Right renal pelvis (tissue), 4 donors: ENCODE data around the gene PARL. TPM values are rescaled to one million over a fixed set of nuclear protein-coding genes. Genes with fewer than 3 reads are reported as not detected.

Experiments used
- DNase-seq, 4 donors: peaks; one replicate each; pipeline ENCODE4 v3.0.0-alpha.2; 2013; ENCODE audit warnings: low read depth in 4 of 4, low spot score in 3 of 4, missing footprints in 1 of 4
- polyA plus RNA-seq, 4 donors: library from polyadenylated mRNA; unstranded; fragments of 120-200 nt; gene quantifications; one replicate each; pipeline ENCODE4 v1.2.1, GENCODE V29; 2013; ENCODE audit not compliant: insufficient read length in 4 of 4

PARL gene
- polyA plus RNA-seq, 4 donors = 55.1 to 63.9 (median 58.4) TPM

- no peak for DNase-seq
Measured at GRCh38 chr3:183818706-183819624, 65.7 kb downstream of the PARL start.

GRCh38 chr3:183818041-183818620 is 66.5 kb downstream of the PARL start:
- DNase-seq = no peak

GRCh38 chr3:183817639-183818038 is 67.0 kb downstream of the PARL start:
- no peak for DNase-seq

DNA sequence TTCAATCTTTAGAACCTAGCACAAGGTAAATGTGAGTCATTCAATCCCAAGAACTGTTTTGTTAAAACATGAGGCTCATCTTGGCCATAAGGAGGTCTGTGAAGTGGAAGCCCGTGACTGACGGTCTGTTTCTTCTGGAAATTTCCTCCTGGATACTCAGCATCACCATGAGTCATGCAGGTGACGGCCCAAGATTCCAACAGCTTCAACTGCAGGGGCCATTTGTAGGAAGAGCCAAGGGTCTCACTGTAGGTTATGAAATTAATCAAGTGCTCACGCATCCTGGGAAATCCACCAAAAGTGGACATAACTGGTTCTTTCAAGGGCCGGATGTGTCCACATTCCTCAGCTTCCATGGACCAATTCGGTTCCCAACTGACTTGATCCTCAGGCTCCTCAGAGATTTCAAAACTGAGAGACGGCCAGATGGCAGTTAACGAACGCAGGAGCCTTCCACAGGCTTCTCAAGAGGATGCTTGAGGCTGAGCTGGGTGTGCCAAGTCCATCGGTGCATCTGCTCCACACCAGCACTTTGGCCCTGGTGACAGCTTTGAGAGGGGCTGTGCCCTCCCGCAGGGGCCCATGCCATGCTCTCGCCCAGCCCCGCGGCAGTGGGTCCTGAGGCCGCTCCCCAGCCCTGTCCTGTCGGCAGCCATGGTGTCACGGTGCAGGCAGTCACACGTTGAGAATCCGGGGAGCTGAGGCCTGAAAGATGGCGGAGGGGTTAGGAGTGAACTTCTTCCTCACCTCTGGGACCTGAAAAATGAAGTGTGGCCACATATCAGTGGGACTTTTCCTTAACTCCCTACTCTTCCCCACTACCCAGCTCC is 67.8 kb downstream of the PARL start:
- no peak for DNase-seq

GRCh38 chr3:183815951-183816475 is 68.7 kb downstream of the PARL start:
- DNase-seq = no peak

DNA sequence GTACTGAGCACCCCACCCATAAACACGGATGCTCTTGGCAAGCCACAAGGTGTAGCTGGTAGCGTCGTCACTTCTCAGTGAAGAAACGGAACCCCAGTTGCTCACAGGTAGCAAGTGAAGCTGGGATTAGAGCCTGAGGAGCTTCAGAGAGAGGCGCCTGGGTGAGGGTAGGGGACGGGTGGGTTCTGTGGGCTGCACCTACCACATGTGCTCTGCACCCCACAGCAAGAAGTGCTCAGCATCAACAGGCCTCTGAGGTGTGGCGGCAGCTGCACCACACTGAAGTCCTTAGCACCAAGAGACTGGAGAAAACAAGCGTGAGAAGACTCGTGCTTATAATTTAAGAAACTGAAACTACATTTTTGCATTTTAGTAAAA is 69.1 kb downstream of the PARL start:
- no peak for DNase-seq

DNA sequence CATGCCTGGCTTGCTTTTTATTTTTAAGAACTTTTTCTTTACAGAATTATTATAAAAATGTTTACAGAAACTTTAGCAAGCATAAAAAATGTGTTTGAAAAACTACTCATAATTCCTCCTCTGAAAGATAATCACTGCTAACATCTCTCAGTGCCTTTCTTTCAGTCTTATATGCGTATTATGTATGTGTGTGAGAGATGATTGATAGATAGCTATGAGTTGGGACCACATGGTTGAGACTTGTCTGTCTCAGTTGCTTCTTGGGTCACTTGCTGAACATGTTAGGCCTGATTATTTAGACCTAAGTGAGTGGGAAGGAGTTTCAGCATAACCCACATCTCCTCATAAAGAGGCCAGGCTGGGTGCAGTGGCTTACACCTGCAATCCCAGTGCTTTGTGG is 70.4 kb downstream of the PARL start:
- DNase-seq = no peak

GRCh38 chr3:183812761-183813445 is 71.8 kb downstream of the PARL start:
- no peak for DNase-seq

- no peak for DNase-seq
Measured at GRCh38 chr3:183811638-183812037, 73.0 kb downstream of the PARL start.

DNA sequence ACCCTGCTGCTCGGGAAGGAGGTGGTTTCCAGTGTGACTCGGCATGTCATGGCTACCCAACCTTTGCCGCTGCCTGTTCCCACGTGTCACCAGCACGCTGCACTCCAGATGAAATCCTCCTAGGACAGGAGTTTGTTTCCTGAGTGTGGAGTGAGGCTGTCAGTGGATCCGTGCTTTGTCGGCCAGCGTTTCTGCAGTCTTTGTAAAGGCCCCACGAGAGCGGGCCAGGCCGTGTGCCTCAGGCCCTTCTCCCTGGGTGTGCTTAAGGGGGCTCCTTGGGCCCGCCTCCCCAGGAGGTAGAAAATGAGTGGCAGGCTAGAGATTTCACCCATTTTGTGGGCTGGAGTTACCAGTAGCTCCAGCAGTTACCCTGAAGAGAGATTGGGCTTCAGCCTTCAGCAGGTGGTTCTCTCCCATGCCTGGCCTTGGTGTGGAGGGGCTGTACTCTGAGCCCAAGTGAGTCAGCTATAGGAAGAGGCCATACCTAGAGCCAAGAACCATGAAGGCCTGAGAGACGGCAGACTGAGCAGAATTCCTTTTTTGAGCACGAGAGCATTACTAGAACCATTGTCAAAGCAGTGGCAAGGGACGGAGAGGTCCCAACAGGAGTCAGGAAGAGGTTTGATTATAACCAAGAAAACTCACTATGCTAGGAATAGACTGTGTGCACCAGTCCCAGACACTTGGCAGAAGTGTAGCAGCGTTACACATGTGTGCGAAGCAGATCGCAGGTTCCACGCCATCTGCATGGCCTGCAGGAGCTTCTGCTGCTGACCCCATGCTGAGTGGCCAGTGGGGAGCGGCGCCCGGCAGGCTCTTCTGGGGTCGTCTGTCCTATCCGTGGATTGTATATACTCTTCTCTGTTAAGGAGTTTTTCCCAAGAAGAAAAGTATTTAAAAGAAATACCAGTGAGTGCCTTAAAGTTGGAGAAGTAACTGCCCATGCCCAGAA is 73.8 kb downstream of the PARL start:
- no peak for DNase-seq

GRCh38 chr3:183809270-183809669 is 75.4 kb downstream of the PARL start:
- no peak for DNase-seq

- DNase-seq = no peak
Measured at GRCh38 chr3:183808355-183808754, 76.3 kb downstream of the PARL start.

DNA sequence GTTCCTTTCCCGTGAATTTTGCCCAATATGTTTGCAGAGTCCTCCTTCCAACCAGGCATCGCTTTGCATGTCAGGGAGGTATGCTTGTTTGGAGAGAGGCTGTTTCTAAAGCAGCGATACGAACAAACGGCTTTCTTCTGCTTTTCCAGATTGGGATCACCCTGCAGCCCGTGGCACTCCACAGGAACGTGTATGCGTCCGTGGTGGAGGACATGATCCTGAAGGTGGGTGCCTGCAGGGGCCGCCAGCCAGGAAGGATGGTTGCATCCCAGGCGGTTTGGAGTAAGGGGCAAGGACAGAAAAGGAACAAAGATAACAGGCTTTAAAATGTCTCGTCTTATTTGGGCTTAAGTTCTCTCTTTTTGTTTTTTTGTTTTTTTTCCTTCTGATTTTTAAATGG is 76.8 kb downstream of the PARL start:
- no peak for DNase-seq

DNA sequence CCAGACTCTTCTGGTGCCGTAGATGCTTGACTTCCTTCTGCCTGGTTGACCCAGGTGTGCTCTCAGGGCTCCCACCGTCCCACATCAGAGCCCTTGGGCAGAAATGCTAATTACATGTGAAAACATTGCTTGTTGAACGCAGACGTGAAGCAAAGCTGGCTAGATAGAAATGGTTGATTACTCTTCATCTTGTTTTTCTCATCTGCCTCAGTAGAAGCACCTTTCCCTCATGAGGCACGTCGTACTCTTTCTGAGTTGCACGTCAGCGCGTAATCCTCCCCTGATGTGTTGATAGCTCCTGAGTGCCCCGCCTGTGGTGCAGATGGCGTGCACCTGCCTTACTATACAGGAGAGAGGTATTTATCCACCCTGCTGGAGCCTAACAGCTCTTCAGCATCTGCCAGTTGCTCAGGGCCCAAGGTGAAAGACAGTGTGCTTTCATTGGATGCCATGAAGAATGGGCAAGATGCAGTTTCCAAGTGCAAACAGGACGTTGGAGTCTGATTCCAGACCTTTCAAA is 77.4 kb downstream of the PARL start:
- no peak for DNase-seq

DNA sequence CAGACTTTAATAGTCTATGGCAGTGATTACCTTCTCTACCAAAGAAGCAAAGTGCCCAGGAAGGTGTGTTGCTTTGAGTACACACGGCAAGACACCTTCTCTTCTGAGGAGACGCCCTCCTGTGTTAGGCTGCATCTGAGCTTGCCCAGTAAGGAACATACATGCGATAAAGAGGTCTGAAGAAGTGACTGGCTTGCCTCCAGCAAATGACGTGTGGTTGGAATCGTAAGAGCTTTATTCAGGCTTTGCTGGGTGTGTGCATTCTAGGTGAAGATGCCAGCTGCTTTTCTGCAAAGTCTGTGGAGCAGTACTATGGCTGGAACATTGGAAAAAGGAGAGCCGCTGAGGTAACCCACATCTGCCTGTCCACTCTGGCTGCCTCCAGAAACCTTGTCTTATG is 81.7 kb downstream of the PARL start:
- DNase-seq = no peak

GRCh38 chr3:183801601-183802000 is 83.1 kb downstream of the PARL start:
- no peak for DNase-seq

DNA sequence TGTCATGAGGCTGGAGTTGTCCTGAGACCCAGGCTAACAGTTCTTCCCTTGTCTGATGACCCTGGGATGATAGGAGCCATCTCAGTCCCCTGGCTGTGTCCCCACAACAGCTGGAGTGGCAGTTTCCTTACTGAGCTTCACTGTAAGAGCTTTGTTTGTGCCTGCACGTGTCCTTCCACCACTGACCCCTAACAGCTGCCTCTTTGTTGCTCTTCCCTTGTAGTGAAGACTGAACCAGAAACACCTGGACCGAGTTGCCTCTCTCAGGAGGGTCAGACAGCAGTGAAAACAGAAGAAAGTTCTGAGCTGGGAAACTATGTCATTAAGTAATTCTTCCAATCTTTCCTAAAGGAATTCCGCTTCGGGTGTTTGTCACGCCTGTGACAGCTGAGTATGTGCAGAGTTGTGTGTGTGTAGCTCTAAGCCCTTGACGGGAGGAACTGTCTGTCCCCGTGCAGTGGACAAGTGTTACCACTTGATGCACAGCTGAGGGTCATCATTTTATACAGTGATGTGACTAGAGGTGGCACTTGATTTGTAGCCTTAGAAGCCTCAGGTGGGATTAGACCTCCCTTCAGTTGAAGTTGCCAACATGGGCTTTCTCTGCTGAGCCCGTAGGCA is 84.3 kb downstream of the PARL start:
- no peak for DNase-seq

DNA sequence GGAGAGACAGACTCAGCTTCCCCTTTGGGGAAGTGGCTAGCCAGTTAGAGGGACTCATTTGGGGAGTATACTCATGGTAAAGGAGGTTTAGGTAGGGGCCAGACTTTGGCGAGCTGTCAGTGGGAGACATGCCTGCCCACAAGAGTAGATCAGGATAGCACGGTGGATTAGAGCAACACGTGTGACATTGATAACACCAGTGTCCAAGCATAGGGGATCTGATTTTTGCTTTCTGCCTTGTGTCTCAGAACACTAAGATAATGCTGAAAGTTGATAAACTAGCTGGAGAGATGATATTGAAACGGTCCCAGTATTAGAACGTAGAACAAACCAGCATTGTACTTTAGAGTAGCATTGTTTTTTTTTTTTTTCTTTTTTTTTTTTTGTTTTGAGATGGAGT is 85.2 kb downstream of the PARL start:
- DNase-seq = no peak

DNA sequence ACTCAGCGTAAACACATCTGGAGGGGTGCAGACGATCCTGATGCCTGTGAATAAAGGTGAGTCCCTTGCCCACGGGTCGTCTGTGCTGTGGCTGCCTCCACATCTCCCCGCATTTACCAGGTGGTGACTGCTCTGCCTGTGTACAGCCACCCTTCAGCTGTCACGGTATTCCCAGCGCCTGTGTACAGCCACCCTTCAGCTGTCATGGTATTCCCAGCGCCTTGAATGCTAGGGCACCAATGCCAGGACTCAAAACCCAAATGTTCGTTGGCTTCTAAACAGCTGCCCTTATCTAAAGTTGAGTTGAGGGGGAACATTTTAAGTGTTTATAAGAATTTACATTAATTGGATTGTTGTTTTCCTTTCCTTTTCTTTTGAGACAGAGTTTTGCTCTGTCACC is 86.7 kb downstream of the PARL start:
- DNase-seq = no peak
